ENCODE data around the gene MXI1.

Gene MXI1

GRCh38 chr10:110207011-110207804 lies at the start of gene MXI1:
TSS of gene MXI1 (plus strand) at chr10:110207605. CDS start at chr10:110207809, 204 bp downstream.
- peak; percentile 89 for DNase-seq

GRCh38 chr10:110158051-110159005 lies 49.1 kb upstream of the MXI1 start:
- DNase-seq: no peak

- no peak for DNase-seq
Observed at GRCh38 chr10:110160081-110160480, 47.3 kb upstream of the MXI1 start.

- DNase-seq: no peak
Observed at GRCh38 chr10:110160522-110160921, 46.9 kb upstream of the MXI1 start.

GRCh38 chr10:110162741-110163145 lies 44.7 kb upstream of the MXI1 start:
- no peak for DNase-seq

GRCh38 chr10:110163192-110163773 lies 44.1 kb upstream of the MXI1 start:
- no peak for DNase-seq

- no peak for DNase-seq
Observed at GRCh38 chr10:110163841-110164240, 43.6 kb upstream of the MXI1 start.

- DNase-seq: no peak
Observed at GRCh38 chr10:110165239-110165638, 42.2 kb upstream of the MXI1 start.

- DNase-seq: no peak
Observed at GRCh38 chr10:110167149-110167548, 40.3 kb upstream of the MXI1 start.

- DNase-seq: no peak
Observed at GRCh38 chr10:110168601-110169481, 38.6 kb upstream of the MXI1 start.

GRCh38 chr10:110169586-110169985 lies 37.8 kb upstream of the MXI1 start:
- no peak for DNase-seq

GRCh38 chr10:110170142-110170971 lies 37.0 kb upstream of the MXI1 start:
- DNase-seq: no peak

- DNase-seq: no peak
Observed at GRCh38 chr10:110171032-110171431, 36.4 kb upstream of the MXI1 start.

GRCh38 chr10:110172155-110172554 lies 35.2 kb upstream of the MXI1 start:
- DNase-seq: peak; percentile 52

- DNase-seq: no peak
Observed at GRCh38 chr10:110174201-110174600, 33.2 kb upstream of the MXI1 start.

- no peak for DNase-seq
Observed at GRCh38 chr10:110174816-110175215, 32.6 kb upstream of the MXI1 start.

GRCh38 chr10:110175406-110175805 lies 32.0 kb upstream of the MXI1 start:
- no peak for DNase-seq

- DNase-seq: no peak
Observed at GRCh38 chr10:110176141-110177030, 31.0 kb upstream of the MXI1 start.

GRCh38 chr10:110179220-110179619 lies 28.2 kb upstream of the MXI1 start:
- no peak for DNase-seq

- DNase-seq: no peak
Observed at GRCh38 chr10:110181451-110181850, 26.0 kb upstream of the MXI1 start.
